Measurements from ENCODE around the gene MT1G.

- TF ChIP-seq CTCF (optimal IDR thresholded peaks at IDR 0.05 in 1 of 3, IDR thresholded peaks at IDR 0.05 in 1 of 3, conservative IDR thresholded peaks at IDR 0.05 in 1 of 3; ENCODE audit: extremely low read depth in 1 of 3, insufficient read depth in 2 of 3, low read length in 3 of 3), result no peak
- TF ChIP-seq EZH2 (IDR thresholded peaks at IDR 0.05; ENCODE audit: low read length), result no peak
Measured at GRCh38 chr16:56700195-56700594, 32.3 kb upstream of the MT1G start.
